Endothelial cell of umbilical vein (primary cell): ENCODE data around the gene CCL11. TPM values are rescaled to one million over a fixed set of nuclear protein-coding genes. Genes with fewer than 3 reads are reported as not detected.
A peak's percentile ranks its signal among the peaks of the same experiment; 100 is the strongest.

ENCODE experiments used
- BruUV-seq: library from RNA; stranded (reverse); fragments of 400-500 nt; replicated peaks from 2 replicates; lab custom pipeline; 2021; lab: Mats Ljungman, UMichigan
- CTCF ChIA-PET: fragments of 300-600, 350-600 bp; sonication (Branson Sonifier 250); formaldehyde crosslinking; loops from one replicate; lab custom pipeline; 2021; ENCODE audit warnings: antibody characterized with exemption, inconsistent platforms; lab: Charles Lee
- POLR2A ChIA-PET: fragments of 300-600, 350-600 bp; sonication (Branson Sonifier 250); formaldehyde crosslinking; loops from one replicate; lab custom pipeline; 2021; ENCODE audit warnings: antibody characterized with exemption, inconsistent platforms; lab: Charles Lee
- DNase-seq: peaks from one replicate; pipeline ENCODE4 v3.0.0-alpha.2; 2011; ENCODE audit warnings: low read depth, low spot score
- FAIRE-seq: peaks from 2 replicates; lab custom pipeline; 2011; peaks lifted over from hg19 to GRCh38; lab: Jason Lieb, UNC
- H2AFZ ChIP-seq: 2 replicates; pipeline ENCODE4 v1.6.0; 2012; ENCODE audit warnings: low read depth, low read length, control low read depth, inconsistent platforms
- H3K27ac ChIP-seq: 2 replicates; pipeline ENCODE4 v1.5.1; 2011; ENCODE audit warnings: low read depth, mild to moderate bottlenecking, control low read depth, low read length, moderate library complexity; ENCODE audit not compliant: insufficient read depth
- H3K27me3 ChIP-seq, 2 experiments: 2 replicates each; pipeline versions ENCODE4 v1.6.0 to v1.6.1; 2011; ENCODE audit warnings: low read length in 2 of 2, mixed read lengths in 1 of 2; ENCODE audit not compliant: control insufficient read depth in 2 of 2, insufficient read depth in 2 of 2
- H3K36me3 ChIP-seq, 2 experiments: 2 replicates in 1 of 2; 3 replicates in 1 of 2; pipeline ENCODE4 v1.5.1; 2011; ENCODE audit warnings: low read length in 2 of 2, mild to moderate bottlenecking in 1 of 2, moderate library complexity in 1 of 2; ENCODE audit not compliant: control insufficient read depth in 2 of 2, insufficient read depth in 2 of 2; ENCODE audit errors: extremely low read depth in 1 of 2
- H3K4me1 ChIP-seq: 3 replicates; pipeline ENCODE4 v1.5.1; 2011; ENCODE audit warnings: mild to moderate bottlenecking, low read length; ENCODE audit not compliant: control insufficient read depth, insufficient read depth; ENCODE audit errors: extremely low read depth
- H3K4me2 ChIP-seq: 2 replicates; pipeline ENCODE4 v1.6.1; 2011; ENCODE audit warnings: low read length, control low read depth, mixed read lengths; ENCODE audit not compliant: insufficient read depth
- H3K4me3 ChIP-seq, 3 experiments: fragments of 200-600 bp in 1 of 3; sonication (generic), shearing (Covaris generic) in 1 of 3; replicated peaks in 1 of 3; 2 replicates each; pipeline ENCODE4 v1.5.1; 2011 to 2016; ENCODE audit warnings: control low read depth in 3 of 3, low read length in 3 of 3, mild to moderate bottlenecking in 2 of 3, inconsistent platforms in 1 of 3, low read depth in 1 of 3, moderate library complexity in 1 of 3; ENCODE audit not compliant: insufficient read depth in 1 of 3
- H3K79me2 ChIP-seq: 2 replicates; pipeline ENCODE4 v1.6.0; 2012; ENCODE audit warnings: low read length, inconsistent platforms; ENCODE audit not compliant: control insufficient read depth, insufficient read depth
- H3K9ac ChIP-seq: replicated peaks from 2 replicates; pipeline ENCODE3; 2011; ENCODE audit warnings: low read length, control low read depth; ENCODE audit not compliant: insufficient read depth; ENCODE audit errors: extremely low read depth
- H3K9me1 ChIP-seq: replicated peaks from 3 replicates; pipeline ENCODE4 v1.6.0; 2011; ENCODE audit warnings: mild to moderate bottlenecking, low read length; ENCODE audit not compliant: control insufficient read depth, insufficient read depth; ENCODE audit errors: extremely low read depth
- H3K9me3 ChIP-seq: replicated peaks from 2 replicates; pipeline ENCODE4 v1.5.1; 2012; ENCODE audit warnings: low read length, inconsistent platforms; ENCODE audit not compliant: control insufficient read depth, insufficient read depth
- H4K20me1 ChIP-seq: replicated peaks from 2 replicates; pipeline ENCODE3; 2011; ENCODE audit warnings: mild to moderate bottlenecking, low read length; ENCODE audit not compliant: control insufficient read depth, insufficient read depth; ENCODE audit errors: extremely low read depth
- EZH2 ChIP-seq: IDR thresholded peaks from 2 replicates; pipeline ENCODE4 v1.6.1; 2012; ENCODE audit warnings: borderline replicate concordance, low read depth, mild to moderate bottlenecking, moderate library complexity, low read length, inconsistent platforms; ENCODE audit not compliant: severe bottlenecking
- FOS ChIP-seq: IDR thresholded peaks from 2 replicates; pipeline ENCODE4 v1.6.1; 2011; ENCODE audit warnings: mild to moderate bottlenecking, low read length, moderate library complexity, borderline replicate concordance; ENCODE audit not compliant: insufficient read depth
- GATA2 ChIP-seq: IDR thresholded peaks from 2 replicates; pipeline ENCODE4 v1.7.0; 2011; ENCODE audit warnings: low read depth, mild to moderate bottlenecking, moderate library complexity, mixed read lengths, low read length; ENCODE audit not compliant: insufficient read length, insufficient read depth
- JUN ChIP-seq: IDR thresholded peaks from 2 replicates; pipeline ENCODE4 v1.6.1; 2011; ENCODE audit warnings: borderline replicate concordance, low read depth; ENCODE audit not compliant: insufficient read length, insufficient read depth
- POLR2A ChIP-seq: IDR thresholded peaks from 2 replicates; pipeline ENCODE4 v1.6.1; 2012; ENCODE audit warnings: low read depth, mild to moderate bottlenecking, control low read depth, low read length
- POLR2AphosphoS5 ChIP-seq: IDR thresholded peaks from 2 replicates; pipeline ENCODE4 v1.6.1; 2012; ENCODE audit warnings: low read depth, mild to moderate bottlenecking, control low read depth, low read length, moderate library complexity; ENCODE audit not compliant: insufficient read depth
- dilution Hi-C: fragments of 300-500 bp; cut with MboI; formaldehyde crosslinking; loops from one replicate; pipeline ENCODE4 v1.15.0; 2019; ENCODE audit warnings: low sequenced_read_pairs; ENCODE audit not compliant: extremely low pct_ligation_motif_present
- intact Hi-C: fragments of 100-400 bp; cut with micrococcal nuclease; formaldehyde crosslinking; loops from one replicate; pipeline ENCODE4 v1.10.0; 2022
- polyA plus RNA-seq, 4 experiments: library from polyadenylated mRNA; depleted of rRNA in 3 of 4; stranded (reverse) in 3 of 4; unstranded in 1 of 4; fragments of >200 nt; gene quantifications; 2 replicates each; pipeline versions ENCODE4 v1.2.1 to v1.2.3, GENCODE V29; 2011 to 2012; ENCODE audit warnings: missing spikeins in 1 of 4
- total RNA-seq: library from RNA; stranded (reverse); gene quantifications from 2 replicates; pipeline ENCODE4 v1.2.3, GENCODE V29; 2021

Gene CCL11
- total and polyA plus RNA-seq, 2 donors (not counting 3 experiments of a cell fraction or from before 2014, with no cell fraction given): not detected

GRCh38 chr17:34269969-34270368 is 15.6 kb upstream of the CCL11 start, which contains the start of gene CCL7:
Gene CCL7, plus strand, starts transcription at chr17:34270221. Its CDS starts 70 bp downstream, at chr17:34270291.
- intact Hi-C loops: no loop called here
- CTCF ChIA-PET: interaction anchor here (0.9 to 2.4 kb wide), 9 partner anchors 10 to 92 kb away, joined by 3 to 17 read pairs (median 3); no protein-coding TSS in a partner anchor
- peaks cover 0 to 7% of the 10 kb centered on the region in 2 experiments for H3K27me3 ChIP-seq
- dilution Hi-C loops: no loop called here
- no peak within 1 kb of the TSS for H2AFZ ChIP-seq
- BruUV-seq: no TSS peak
- H3K9me1 ChIP-seq: no peaks in the 10 kb centered on the region
- peak within 1 kb of the TSS; percentile 8 for H3K4me2 ChIP-seq
- TF ChIP-seq POLR2A (no peak), POLR2AphosphoS5 (no peak), FOS (peak; percentile 69), EZH2 (no peak), JUN (peak; percentile 34), GATA2 (no peak)
- no peaks in the 10 kb centered on the region for H3K36me3 ChIP-seq
- no peak within 1 kb of the TSS for H3K27ac ChIP-seq
- peaks cover 7% of the 10 kb centered on the region for H3K4me1 ChIP-seq
- POLR2A ChIA-PET: no interaction called here
- H4K20me1 ChIP-seq: no peaks in the 10 kb centered on the region
- DNase-seq (peak; percentile 79), FAIRE-seq (no peak)
- H3K9me3 ChIP-seq: no peaks in the 10 kb centered on the region
- no peak within 1 kb of the TSS for H3K9ac ChIP-seq
- no peak within 1 kb of the TSS for H3K4me3 ChIP-seq
- no peaks in the 10 kb centered on the region for H3K79me2 ChIP-seq

- Histone ChIP-seq H3K36me3 (no peaks in the 10 kb centered on the region), H4K20me1 (no peaks in the 10 kb centered on the region), H3K79me2 (no peaks in the 10 kb centered on the region), H3K27ac (no peak overlapping the region), H3K4me1 (peaks cover 8% of the 10 kb centered on the region), H3K4me2 (no peak overlapping the region), H3K9ac (no peak overlapping the region), H3K4me3 (no peak overlapping the region), H2AFZ (no peak overlapping the region), H3K27me3 (peaks cover 2 to 7% of the 10 kb centered on the region in 2 experiments), H3K9me1 (no peaks in the 10 kb centered on the region), H3K9me3 (no peaks in the 10 kb centered on the region)
- intact Hi-C loops (no loop called here), dilution Hi-C loops (no loop called here)
- ChIA-PET CTCF (interaction anchor here (0.8 to 4.7 kb wide), 9 partner anchors 10 to 105 kb away, joined by 3 to 28 read pairs (median 5); partner anchors contain the start of gene CCL11), POLR2A (interaction anchor here (1.0 to 1.1 kb wide), 2 partner anchors 21 to 26 kb away, joined by 3 to 4 read pairs; partner anchors contain the start of gene CCL2)
- peak; percentile 68 for FAIRE-seq
- DNase-seq: peak; percentile 90
- no TSS peak for BruUV-seq
- TF ChIP-seq JUN: peak; percentile 85
- no peak for TF ChIP-seq POLR2A
- TF ChIP-seq GATA2: no peak
- peak; percentile 79 for TF ChIP-seq FOS
Measured at GRCh38 chr17:34275881-34276280, 9.7 kb upstream of the CCL11 start.
